ENCODE data around the gene ARHGAP22.

GRCh38 chr10:48501226-48501625 lies 103.6 kb downstream of the ARHGAP22 start:
- TF ChIP-seq CTCF (conservative IDR thresholded peaks at IDR 0.05; ENCODE audit: low read depth, low read length) (no peak), POLR2A (IDR thresholded peaks at IDR 0.05; ENCODE audit: low read depth, low read length) (no peak), NFE2L2 (IDR thresholded peaks at IDR 0.05; ENCODE audit: low read depth, low read length) (no peak), BHLHE40 (IDR thresholded peaks at IDR 0.05; ENCODE audit: low read depth, low read length) (no peak), RAD21 (IDR thresholded peaks at IDR 0.05; ENCODE audit: low read length) (no peak), ELK1 (IDR thresholded peaks at IDR 0.05; ENCODE audit: borderline replicate concordance, low read depth, low read length) (no peak), RFX5 (IDR thresholded peaks at IDR 0.05; ENCODE audit: low read depth, low read length) (no peak), MAFK (IDR thresholded peaks at IDR 0.05; ENCODE audit: low read depth, low read length) (no peak)

Measured in IMR-90 (cell line).